Measurements from ENCODE around the gene IGSF9.

Gene IGSF9

DNA sequence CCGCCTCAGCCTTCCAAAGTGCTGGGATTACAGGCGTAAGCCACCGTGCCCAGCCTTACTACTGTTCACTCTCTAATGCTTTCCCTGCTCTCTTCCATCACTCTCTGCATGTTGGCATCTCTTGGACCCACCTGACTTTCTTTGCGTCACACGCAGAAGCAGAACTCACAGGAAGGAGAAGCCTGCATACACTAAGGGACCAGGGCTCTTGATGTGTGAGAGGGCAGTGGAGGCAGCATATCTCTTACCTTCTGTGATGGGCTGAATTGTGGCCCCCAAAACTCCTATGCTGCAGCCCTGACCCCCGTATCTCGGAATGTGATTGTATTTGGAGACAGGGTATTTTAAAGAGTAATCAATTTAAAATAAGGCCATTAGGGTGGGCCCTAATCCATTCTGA is 35.4 kb upstream of the IGSF9 start:
- TF ChIP-seq POLR2A (IDR thresholded peaks at IDR 0.05; ENCODE audit: low read length) (no peak), GATA1 (IDR thresholded peaks at IDR 0.05; ENCODE audit: low read depth, low read length) (no peak)
- no peak for DNase-seq

- no peak for TF ChIP-seq POLR2A (IDR thresholded peaks at IDR 0.05; ENCODE audit: low read length)
- TF ChIP-seq GATA1 (IDR thresholded peaks at IDR 0.05; ENCODE audit: low read depth, low read length) = no peak
- no peak for DNase-seq
Observed at GRCh38 chr1:159980076-159980475, 34.7 kb upstream of the IGSF9 start.

DNA sequence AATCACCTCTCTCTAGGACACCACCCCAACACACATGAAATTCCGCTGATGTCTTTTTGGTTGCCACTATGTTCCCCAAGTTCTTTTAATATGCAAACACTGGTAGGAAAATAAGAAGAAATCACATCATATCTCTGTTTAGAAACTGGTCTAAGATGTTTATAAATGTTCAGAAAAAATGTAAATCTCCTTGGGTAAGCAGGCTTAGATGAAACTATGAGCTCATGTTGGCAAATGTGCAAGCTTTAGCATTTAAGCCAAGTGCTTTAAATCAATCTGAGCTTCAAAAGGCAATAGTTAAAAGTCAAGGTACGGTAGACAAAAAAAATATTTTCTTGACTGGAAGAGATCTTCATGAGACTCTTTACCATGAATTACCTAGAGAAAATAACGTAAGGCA is 33.8 kb upstream of the IGSF9 start:
- no peak for TF ChIP-seq POLR2A (IDR thresholded peaks at IDR 0.05; ENCODE audit: low read length)
- DNase-seq = no peak

DNA sequence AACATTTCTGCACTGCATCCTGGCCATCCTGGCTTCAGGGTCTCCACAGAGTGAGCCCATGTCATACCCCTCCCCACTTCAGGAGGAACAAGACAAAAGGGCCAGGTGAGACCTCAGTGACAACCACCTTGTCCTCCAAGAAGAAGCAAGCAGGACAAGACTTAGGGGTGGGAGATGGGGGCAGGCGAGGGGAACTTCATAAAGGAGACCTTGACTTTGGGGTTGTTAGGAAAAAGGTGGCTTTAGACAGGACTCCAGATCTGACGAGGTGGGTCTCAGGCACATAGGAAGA is 32.6 kb upstream of the IGSF9 start:
- no peak for DNase-seq
- TF ChIP-seq POLR2A (IDR thresholded peaks at IDR 0.05; ENCODE audit: low read length) = no peak
- no peak for TF ChIP-seq GATA1 (IDR thresholded peaks at IDR 0.05; ENCODE audit: low read depth, low read length)

DNA sequence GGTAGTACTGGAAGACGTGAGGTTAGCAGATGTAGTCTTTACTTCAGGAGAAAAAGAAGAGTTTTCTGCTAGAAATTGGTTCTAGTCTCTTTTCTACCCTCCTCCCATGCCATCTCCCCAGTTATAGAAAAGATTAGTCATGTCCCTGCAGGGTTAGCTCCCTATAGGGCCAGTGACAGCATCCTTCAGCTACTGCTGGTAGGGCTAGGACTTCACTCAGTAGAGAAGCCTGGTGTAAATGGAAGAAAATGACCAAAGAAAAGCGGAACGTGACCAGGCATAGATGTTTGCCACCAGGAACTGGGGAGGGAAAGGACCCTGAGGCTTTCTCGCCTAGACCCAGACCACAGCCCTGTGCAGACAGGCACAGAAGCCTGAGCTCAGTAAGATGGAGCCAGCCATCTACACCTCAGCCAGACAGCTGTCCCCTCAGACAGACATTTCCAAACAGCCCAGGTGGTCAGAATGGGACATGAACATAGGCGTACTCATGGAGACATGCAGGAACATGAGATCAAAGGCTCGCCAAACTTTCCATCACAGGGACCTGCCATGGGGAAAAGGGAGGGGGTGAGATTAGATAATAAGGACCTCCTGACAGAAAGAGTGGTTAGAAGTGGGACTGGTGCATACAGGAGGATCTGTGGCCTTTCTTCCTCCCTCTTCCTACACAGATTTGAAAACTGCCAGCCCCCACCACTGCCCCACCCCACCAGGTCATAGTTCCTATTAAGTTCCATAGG is 32.1 kb upstream of the IGSF9 start:
- no peak for DNase-seq
- TF ChIP-seq GATA1 (IDR thresholded peaks at IDR 0.05; ENCODE audit: low read depth, low read length) = no peak
- TF ChIP-seq POLR2A (IDR thresholded peaks at IDR 0.05; ENCODE audit: low read length) = no peak

DNA sequence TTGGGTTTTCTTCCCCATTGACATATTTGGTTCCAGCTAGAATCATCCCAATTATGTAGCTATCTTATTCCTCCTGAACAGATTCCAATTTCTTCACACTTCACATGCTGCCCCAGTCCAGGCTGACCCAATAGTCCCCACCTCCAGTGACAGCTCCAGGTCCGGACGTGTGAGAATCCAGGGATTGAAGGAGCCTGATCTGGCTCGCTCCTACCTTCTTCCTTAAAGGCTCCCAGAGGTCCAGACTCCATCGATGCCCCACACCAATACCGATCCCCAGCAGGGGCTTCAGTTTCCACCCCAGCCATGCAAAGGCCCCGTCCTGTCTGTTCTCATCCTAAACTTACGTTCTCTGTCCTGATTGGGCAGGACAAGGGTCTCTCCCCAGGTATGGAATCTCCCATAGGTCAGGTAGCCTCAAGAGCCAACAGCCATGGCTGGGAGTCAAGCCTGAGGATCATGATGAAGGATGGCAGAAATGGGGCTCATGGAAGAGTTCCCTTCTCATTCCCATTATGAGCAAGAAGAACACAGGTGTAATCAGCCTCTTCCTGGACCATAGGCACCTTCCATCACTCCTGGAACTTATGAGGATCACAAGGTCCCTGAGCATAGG is 29.0 kb upstream of the IGSF9 start:
- no peak for DNase-seq
- TF ChIP-seq GATA1 (IDR thresholded peaks at IDR 0.05; ENCODE audit: low read depth, low read length) = no peak
- TF ChIP-seq POLR2A (IDR thresholded peaks at IDR 0.05; ENCODE audit: low read length) = no peak

DNA sequence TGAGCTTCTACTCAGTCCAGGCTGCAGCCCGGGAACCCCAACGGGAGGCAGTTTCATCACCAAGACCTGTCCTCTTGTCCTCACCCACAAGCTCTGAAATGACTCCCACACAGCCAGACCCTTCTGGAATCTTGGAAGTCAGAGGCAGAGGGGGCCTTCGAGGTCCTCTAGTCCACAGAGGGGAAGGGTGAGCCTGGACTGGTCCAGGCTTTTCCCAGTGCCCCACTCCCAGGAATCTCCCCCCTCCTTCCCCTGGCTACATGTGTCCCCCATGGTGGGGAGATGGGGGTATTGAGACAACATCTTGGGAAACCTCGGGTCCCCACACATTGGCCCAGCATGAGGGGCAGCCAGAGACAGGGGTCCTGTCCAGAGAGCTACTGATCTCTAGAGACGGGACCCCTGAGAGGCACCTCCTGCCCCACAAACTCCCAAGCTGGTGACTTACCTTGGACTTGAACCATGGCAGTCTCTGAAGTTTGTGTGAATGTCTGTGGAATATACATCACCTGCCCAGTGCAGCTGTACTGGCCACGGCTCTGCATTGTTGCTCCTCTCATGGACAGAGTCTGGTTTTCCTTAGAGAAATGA is 28.0 kb upstream of the IGSF9 start:
- no peak for TF ChIP-seq POLR2A (IDR thresholded peaks at IDR 0.05; ENCODE audit: low read length)
- TF ChIP-seq GATA1 (IDR thresholded peaks at IDR 0.05; ENCODE audit: low read depth, low read length) = no peak
- no peak for DNase-seq

GRCh38 chr1:159972443-159973205 is 27.2 kb upstream of the IGSF9 start:
- TF ChIP-seq GATA1 (IDR thresholded peaks at IDR 0.05; ENCODE audit: low read depth, low read length) = no peak
- no peak for TF ChIP-seq POLR2A (IDR thresholded peaks at IDR 0.05; ENCODE audit: low read length)
- no peak for DNase-seq

- no peak for TF ChIP-seq POLR2A (IDR thresholded peaks at IDR 0.05; ENCODE audit: low read length)
- TF ChIP-seq GATA1 (IDR thresholded peaks at IDR 0.05; ENCODE audit: low read depth, low read length) = no peak
Observed at GRCh38 chr1:159970932-159971342, 25.5 kb upstream of the IGSF9 start.

DNA sequence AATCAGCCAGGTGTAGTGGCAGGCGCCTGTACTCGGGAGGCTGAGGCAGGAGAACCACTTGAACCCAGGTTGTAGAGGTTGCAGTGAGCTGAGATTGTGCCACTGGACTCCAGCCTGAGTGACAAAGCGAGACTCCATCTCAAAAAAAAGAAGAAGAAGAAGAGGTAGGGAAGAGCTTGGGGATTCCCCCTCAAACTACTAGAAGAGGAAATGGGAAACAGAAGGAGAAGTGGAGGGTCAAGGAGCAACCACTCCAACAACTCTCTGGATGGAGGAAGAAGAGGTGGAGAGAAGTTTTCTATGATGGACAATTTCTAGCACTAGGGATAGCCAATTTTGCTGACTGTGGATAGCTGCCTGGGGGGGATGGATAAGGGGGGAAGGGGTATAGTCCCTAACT is 23.5 kb upstream of the IGSF9 start:
- TF ChIP-seq GATA1 (IDR thresholded peaks at IDR 0.05; ENCODE audit: low read depth, low read length) (no peak), POLR2A (IDR thresholded peaks at IDR 0.05; ENCODE audit: low read length) (no peak)
- no peak for DNase-seq

More at GRCh38 chr1:159970932-159971342, 25.5 kb upstream of the IGSF9 start:
- no peak for DNase-seq

DNA sequence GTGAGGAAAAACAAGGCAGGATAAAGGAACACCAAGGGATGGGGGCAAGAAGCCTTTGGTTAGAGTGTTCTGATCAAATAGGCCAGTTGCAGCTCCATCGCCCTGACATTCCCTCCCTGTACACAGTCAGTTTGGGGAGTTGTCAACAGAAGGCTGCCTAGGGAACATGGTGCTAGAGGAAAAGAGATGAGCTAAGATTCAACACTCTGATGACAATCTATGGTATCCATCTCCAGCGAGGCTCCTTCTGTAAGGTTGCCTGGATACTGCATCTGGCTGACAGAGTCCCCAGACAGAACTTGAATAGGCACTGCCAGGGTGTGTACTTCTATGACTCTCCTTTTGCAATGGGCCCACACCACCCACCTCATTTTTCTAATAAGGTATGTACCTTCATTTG is 19.9 kb upstream of the IGSF9 start:
- no peak for TF ChIP-seq POLR2A (IDR thresholded peaks at IDR 0.05; ENCODE audit: low read length)
- TF ChIP-seq GATA1 (IDR thresholded peaks at IDR 0.05; ENCODE audit: low read depth, low read length) = no peak
- DNase-seq = peak; percentile 13 to 21

DNA sequence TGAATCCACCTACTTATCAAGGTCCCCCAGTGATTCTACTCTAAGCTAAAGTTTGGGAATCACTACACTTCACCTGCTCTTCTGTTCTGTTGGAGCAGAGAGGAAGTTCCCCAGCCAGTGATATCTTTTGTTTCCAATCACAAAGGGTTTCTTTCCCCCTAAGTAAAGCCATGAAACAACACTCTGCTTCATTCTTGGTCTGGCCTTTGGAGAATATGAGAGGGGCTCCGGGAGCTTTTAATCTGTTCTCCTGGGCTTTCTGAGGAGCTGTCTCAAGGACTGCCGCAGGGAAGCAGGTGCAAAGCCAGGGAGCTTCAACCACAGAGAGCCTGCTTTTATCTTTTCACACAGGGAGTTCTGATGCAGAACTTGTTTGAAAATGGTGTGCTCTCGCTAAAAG is 18.7 kb upstream of the IGSF9 start:
- no peak for DNase-seq
- TF ChIP-seq GATA1 (IDR thresholded peaks at IDR 0.05; ENCODE audit: low read depth, low read length) = no peak

DNA sequence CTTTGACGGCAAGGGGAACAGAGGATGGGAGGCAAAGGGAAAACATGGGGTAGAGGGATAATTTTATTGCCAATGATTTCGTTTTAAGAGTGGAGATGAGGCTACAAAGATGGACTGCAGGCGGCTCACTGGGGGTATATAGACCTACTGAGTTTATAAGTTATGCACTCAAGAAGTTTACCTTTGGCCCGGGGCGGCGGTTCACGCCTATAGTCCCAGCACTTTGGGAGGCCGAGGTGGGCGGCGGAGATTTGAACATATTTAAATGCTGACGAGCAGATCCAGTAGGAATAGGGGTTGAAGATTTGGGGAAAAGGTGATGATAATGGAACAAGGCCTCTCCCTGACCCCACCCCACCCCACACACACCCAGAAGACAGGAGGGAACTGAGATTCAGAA is 16.8 kb upstream of the IGSF9 start:
- TF ChIP-seq POLR2A (IDR thresholded peaks at IDR 0.05; ENCODE audit: low read length) (no peak), GATA1 (IDR thresholded peaks at IDR 0.05; ENCODE audit: low read depth, low read length) (no peak)
- no peak for DNase-seq

DNA sequence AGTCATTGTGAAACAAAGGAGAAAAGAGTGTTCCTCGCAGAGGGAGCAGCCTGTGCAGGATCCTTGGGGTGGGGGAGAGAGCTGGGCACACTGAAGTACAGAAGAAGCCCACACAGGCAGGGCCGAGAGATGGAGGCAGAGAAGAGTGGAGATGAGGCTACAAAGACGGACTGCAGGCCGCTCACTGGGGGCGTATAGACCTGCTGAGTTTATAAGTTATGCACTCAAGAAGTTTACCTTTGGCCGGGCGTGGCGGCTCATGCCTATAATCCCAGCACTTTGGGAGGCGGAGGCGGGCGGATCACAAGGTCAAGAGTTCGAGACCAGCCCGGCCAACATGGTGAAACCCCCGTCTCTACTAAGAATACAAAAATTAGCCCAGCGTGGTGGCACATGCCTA is 16.2 kb upstream of the IGSF9 start:
- DNase-seq = no peak

More for the DNA sequence above, 16.2 kb upstream of the IGSF9 start:
- TF ChIP-seq POLR2A (IDR thresholded peaks at IDR 0.05; ENCODE audit: low read length) (no peak), GATA1 (IDR thresholded peaks at IDR 0.05; ENCODE audit: low read depth, low read length) (no peak)
